Lung (tissue), 12 donors: Measurements from ENCODE around the gene COL13A1. TPM values are rescaled to one million over a fixed set of nuclear protein-coding genes. Genes with fewer than 3 reads are reported as not detected.

Experiments used
- ATAC-seq: fragments of 200-7000 bp; cut with Tn5 transposase; one replicate; pipeline ENCODE4 v1.9.1; 2020; ENCODE audit warnings: moderate number of reproducible peaks; ENCODE audit not compliant: insufficient read depth, low FRiP score
- DNase-seq, 3 donors: peaks; one replicate each; pipeline ENCODE4 v3.0.0-alpha.2; 2013 to 2017
- H3K27ac ChIP-seq, 2 donors: one replicate each; pipeline ENCODE4 v1.5.1; 2013; ENCODE audit warnings: mild to moderate bottlenecking in 2 of 2, moderate library complexity in 2 of 2, control low read depth in 1 of 2, inconsistent platforms in 1 of 2, low read depth in 1 of 2, low read length in 1 of 2
- H3K27me3 ChIP-seq, 3 donors: one replicate each; pipeline ENCODE4 v1.5.1; 2013; ENCODE audit warnings: low read length in 2 of 3; ENCODE audit not compliant: control insufficient read depth in 3 of 3, insufficient read depth in 3 of 3
- H3K36me3 ChIP-seq, 4 donors: one replicate each; pipeline ENCODE4 v1.5.1; 2013; ENCODE audit warnings: low read length in 4 of 4, mild to moderate bottlenecking in 1 of 4, moderate library complexity in 1 of 4; ENCODE audit not compliant: control insufficient read depth in 4 of 4, insufficient read depth in 4 of 4
- H3K4me1 ChIP-seq, 5 donors: one replicate each; pipeline ENCODE4 v1.5.1; 2013; ENCODE audit warnings: low read length in 5 of 5, mild to moderate bottlenecking in 2 of 5, moderate library complexity in 1 of 5; ENCODE audit not compliant: control insufficient read depth in 5 of 5, insufficient read depth in 5 of 5
- H3K4me3 ChIP-seq: one replicate; pipeline ENCODE4 v1.5.1; 2013; ENCODE audit warnings: mild to moderate bottlenecking, control low read depth, moderate library complexity
- H3K9ac ChIP-seq, 2 donors: one replicate each; pipeline ENCODE4 v1.5.1; 2013; ENCODE audit warnings: low read length in 2 of 2, control low read depth in 1 of 2; ENCODE audit not compliant: insufficient read depth in 1 of 2
- H3K9me3 ChIP-seq, 4 donors: one replicate each; pipeline ENCODE4 v1.5.1; 2013; ENCODE audit warnings: low read length in 3 of 4, mild to moderate bottlenecking in 1 of 4, moderate library complexity in 1 of 4; ENCODE audit not compliant: control insufficient read depth in 4 of 4, insufficient read depth in 3 of 4
- CTCF ChIP-seq: IDR thresholded peaks from 2 replicates; pipeline ENCODE4 v1.5.1; 2012; ENCODE audit warnings: mild to moderate bottlenecking; ENCODE audit errors: control extremely low read depth, extremely low read depth
- WGBS, 2 donors: extraction: QIAGEN DNeasy Blood & Tissue Kit; methylation state at CpG; one replicate each; pipeline ENCODE4 v1.1.7; 2013; 5-methylcytosine and 5-hydroxymethylcytosine counted together
- polyA plus RNA-seq, 2 donors: library from polyadenylated mRNA; stranded (reverse); fragments of 200-250 nt; gene quantifications; one replicate each; pipeline ENCODE4 v1.2.1, GENCODE V29; 2013
- total RNA-seq, 2 donors: library from RNA; depleted of rRNA in 1 of 2; stranded (reverse); fragments of >200 nt in 1 of 2; gene quantifications; one replicate each; pipeline ENCODE4 v1.2.1, GENCODE V29; 2014 to 2021
- donor health status: control.
- donor health status: control.
- donor health status: Bipolar disorder and iron deficiency.
- donor health status: healthy.
- donor health status: DM: yes; HTN: yes; CAD: no.

Gene COL13A1
- total and polyA plus RNA-seq, 4 donors: 2.7 to 42.1 (median 5.6) TPM

GRCh38 chr10:69866246-69866687, 64.6 kb downstream of the COL13A1 start:
- peaks cover 0 to 17% (median 6%) of the 10 kb centered on the region in 5 donors for H3K4me1 ChIP-seq
- no peaks in the 10 kb centered on the region for H3K9me3 ChIP-seq
- H3K27me3 ChIP-seq: no peaks in the 10 kb centered on the region
- ATAC-seq: no peak
- H3K36me3 ChIP-seq: peaks cover 0 to 9% (median 0%) of the 10 kb centered on the region in 4 donors
- H3K27ac ChIP-seq: peak overlapping the region in 1 of 2 donors; percentile 32
- DNase-seq: no peak
- TF ChIP-seq CTCF: no peak
- no peak overlapping the region for H3K9ac ChIP-seq
- H3K4me3 ChIP-seq: no peak overlapping the region
- 77 to 79% methylated on average over 5 of the region's 5 CpGs for WGBS, 2 donors

- peak overlapping the region in 1 of 2 donors; percentile 25 for H3K9ac ChIP-seq
- peaks cover 0 to 9% (median 0%) of the 10 kb centered on the region in 4 donors for H3K36me3 ChIP-seq
These were observed 65.2 kb downstream of the COL13A1 start for GRCh38 chr10:69866688-69867461.

GRCh38 chr10:69867699-69868558, 66.2 kb downstream of the COL13A1 start:
- no peak for TF ChIP-seq CTCF
- Histone ChIP-seq H3K4me3 (no peak overlapping the region), H3K27me3 (no peaks in the 10 kb centered on the region), H3K9me3 (no peaks in the 10 kb centered on the region), H3K4me1 (peaks cover 0 to 17% (median 6%) of the 10 kb centered on the region in 5 donors), H3K36me3 (peaks cover 0 to 9% (median 0%) of the 10 kb centered on the region in 4 donors), H3K9ac (no peak overlapping the region), H3K27ac (no peak overlapping the region)
- DNase-seq (no peak), ATAC-seq (no peak)
- 83 to 84% methylated on average over 13 of the region's 13 CpGs for WGBS, 2 donors

More at GRCh38 chr10:69866688-69867461, 65.2 kb downstream of the COL13A1 start:
- no peak overlapping the region for H3K4me3 ChIP-seq
- H3K27ac ChIP-seq: peak overlapping the region in 1 of 2 donors; percentile 32
- H3K4me1 ChIP-seq: peaks cover 0 to 17% (median 6%) of the 10 kb centered on the region in 5 donors
- no peak for TF ChIP-seq CTCF
- H3K27me3 ChIP-seq: no peaks in the 10 kb centered on the region
- DNase-seq: peak; percentile 72 to 83 (median 82)
- H3K9me3 ChIP-seq: no peaks in the 10 kb centered on the region
- ATAC-seq: no peak
- WGBS, 2 donors: 58 to 81% methylated on average over 28 of the region's 28 CpGs
